Calu3 (cell line): Measurements from ENCODE around the gene SH2D4B. TPM values are rescaled to one million over a fixed set of nuclear protein-coding genes. Genes with fewer than 3 reads are reported as not detected.

Experiments
- BruUV-seq: library from RNA; stranded (reverse); fragments of 400-500 nt; replicated peaks from 2 replicates; lab custom pipeline; 2021; lab: Mats Ljungman, UMichigan
- CTCF ChIA-PET: fragments of 300-600 bp; sonication (Branson Sonifier 250); formaldehyde crosslinking; loops from one replicate; lab custom pipeline; 2022; ENCODE audit warnings: antibody characterized with exemption; lab: Charles Lee
- DNase-seq: peaks from one replicate; pipeline ENCODE4 v3.0.0; 2022
- H3K27ac Mint-ChIP-seq: one replicate; pipeline ENCODE4 v1.8.0; 2022; ENCODE audit warnings: mixed read lengths; ENCODE audit not compliant: unreplicated experiment
- H3K27me3 Mint-ChIP-seq: one replicate; pipeline ENCODE4 v1.8.0; 2022; ENCODE audit warnings: mixed read lengths; ENCODE audit not compliant: unreplicated experiment
- H3K36me3 Mint-ChIP-seq: one replicate; pipeline ENCODE4 v1.8.0; 2022; ENCODE audit warnings: mild to moderate bottlenecking, moderate library complexity, mixed read lengths; ENCODE audit not compliant: insufficient read depth, unreplicated experiment
- H3K4me1 Mint-ChIP-seq: one replicate; pipeline ENCODE4 v1.8.0; 2022; ENCODE audit warnings: mild to moderate bottlenecking, low read depth, mixed read lengths; ENCODE audit not compliant: unreplicated experiment
- H3K4me3 Mint-ChIP-seq: one replicate; pipeline ENCODE4 v1.8.0; 2022; ENCODE audit warnings: mild to moderate bottlenecking, low read depth, moderate library complexity, mixed read lengths; ENCODE audit not compliant: unreplicated experiment
- H3K9me3 Mint-ChIP-seq: one replicate; pipeline ENCODE4 v1.8.0; 2022; ENCODE audit warnings: low read depth, mixed read lengths; ENCODE audit not compliant: unreplicated experiment
- intact Hi-C: fragments of 100-400 bp; cut with micrococcal nuclease; formaldehyde crosslinking; loops from one replicate; pipeline ENCODE4 v1.10.0; 2022; ENCODE audit not compliant: unreplicated experiment
- total RNA-seq: library from RNA; stranded (reverse); gene quantifications from 2 replicates; pipeline ENCODE4 v1.2.3, GENCODE V29; 2022
- TF ChIP-seq, protein P1 (sequence below): fragments of 200-600 bp; IDR thresholded peaks from one replicate; pipeline ENCODE4 v1.8.0; 2022; ENCODE audit warnings: antibody characterized with exemption; ENCODE audit not compliant: unreplicated experiment

SH2D4B gene
- total RNA-seq, 1 experiment from 2014 or later: not detected

DNA sequence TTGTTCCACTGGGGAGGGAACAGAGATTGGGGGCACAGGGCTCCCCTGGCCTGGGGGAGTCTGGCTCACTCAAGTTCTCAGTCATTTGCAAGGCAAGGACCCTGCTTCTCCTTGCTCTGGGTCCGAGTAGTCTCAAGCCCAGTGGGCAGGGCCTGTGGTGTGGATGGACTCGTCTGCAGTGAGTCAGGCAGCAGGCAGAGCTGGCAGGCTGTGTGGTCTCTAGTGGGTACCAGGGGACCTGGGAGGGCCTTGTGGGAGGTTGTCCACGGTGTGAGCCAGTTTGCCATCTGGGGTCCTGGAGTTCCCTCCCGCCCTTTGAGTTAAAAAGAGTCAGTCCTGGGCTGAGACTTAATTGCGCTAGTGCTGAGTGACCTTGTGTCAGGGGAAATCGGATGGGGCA, 8.8 kb upstream of the SH2D4B start:
- H3K27ac Mint-ChIP-seq: no peak overlapping the region
- H3K27me3 Mint-ChIP-seq: no peaks in the 10 kb centered on the region
- H3K4me1 Mint-ChIP-seq: no peaks in the 10 kb centered on the region
- intact Hi-C loops: no loop called here
- peaks cover 7% of the 10 kb centered on the region for H3K36me3 Mint-ChIP-seq
- no peaks in the 10 kb centered on the region for H3K9me3 Mint-ChIP-seq
- H3K4me3 Mint-ChIP-seq: no peak overlapping the region
- CTCF ChIA-PET: no interaction called here
- BruUV-seq: no TSS peak
- no peak for DNase-seq
- TF ChIP-seq, protein P1, sequence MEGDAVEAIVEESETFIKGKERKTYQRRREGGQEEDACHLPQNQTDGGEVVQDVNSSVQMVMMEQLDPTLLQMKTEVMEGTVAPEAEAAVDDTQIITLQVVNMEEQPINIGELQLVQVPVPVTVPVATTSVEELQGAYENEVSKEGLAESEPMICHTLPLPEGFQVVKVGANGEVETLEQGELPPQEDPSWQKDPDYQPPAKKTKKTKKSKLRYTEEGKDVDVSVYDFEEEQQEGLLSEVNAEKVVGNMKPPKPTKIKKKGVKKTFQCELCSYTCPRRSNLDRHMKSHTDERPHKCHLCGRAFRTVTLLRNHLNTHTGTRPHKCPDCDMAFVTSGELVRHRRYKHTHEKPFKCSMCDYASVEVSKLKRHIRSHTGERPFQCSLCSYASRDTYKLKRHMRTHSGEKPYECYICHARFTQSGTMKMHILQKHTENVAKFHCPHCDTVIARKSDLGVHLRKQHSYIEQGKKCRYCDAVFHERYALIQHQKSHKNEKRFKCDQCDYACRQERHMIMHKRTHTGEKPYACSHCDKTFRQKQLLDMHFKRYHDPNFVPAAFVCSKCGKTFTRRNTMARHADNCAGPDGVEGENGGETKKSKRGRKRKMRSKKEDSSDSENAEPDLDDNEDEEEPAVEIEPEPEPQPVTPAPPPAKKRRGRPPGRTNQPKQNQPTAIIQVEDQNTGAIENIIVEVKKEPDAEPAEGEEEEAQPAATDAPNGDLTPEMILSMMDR: no peak

GRCh38 chr10:80529604-80530003, 8.1 kb upstream of the SH2D4B start:
- no peak overlapping the region for H3K4me3 Mint-ChIP-seq
- TF ChIP-seq, protein P1: no peak
- no peaks in the 10 kb centered on the region for H3K36me3 Mint-ChIP-seq
- no peak overlapping the region for H3K27ac Mint-ChIP-seq
- no peaks in the 10 kb centered on the region for H3K27me3 Mint-ChIP-seq
- intact Hi-C loops: loop anchor here (1.0 to 10.0 kb wide), 3 partner anchors 85 to 265 kb away; no protein-coding TSS in a partner anchor
- CTCF ChIA-PET: no interaction called here
- H3K9me3 Mint-ChIP-seq: no peaks in the 10 kb centered on the region
- BruUV-seq: no TSS peak
- no peak for DNase-seq
- H3K4me1 Mint-ChIP-seq: no peaks in the 10 kb centered on the region

GRCh38 chr10:80530251-80530650, 7.5 kb upstream of the SH2D4B start:
- no peaks in the 10 kb centered on the region for H3K27me3 Mint-ChIP-seq
- CTCF ChIA-PET: interaction anchor here (1.1 kb wide), 1 partner anchor 86 kb away, joined by 6 read pairs; no protein-coding TSS in a partner anchor

GRCh38 chr10:80530816-80531215, 6.9 kb upstream of the SH2D4B start:
- H3K27me3 Mint-ChIP-seq: no peaks in the 10 kb centered on the region
- DNase-seq: no peak
- peaks cover 5% of the 10 kb centered on the region for H3K4me1 Mint-ChIP-seq
- intact Hi-C loops: loop anchor here (1.0 to 10.0 kb wide), 3 partner anchors 87 to 266 kb away; no protein-coding TSS in a partner anchor
- peaks cover 5% of the 10 kb centered on the region for H3K36me3 Mint-ChIP-seq
- H3K9me3 Mint-ChIP-seq: no peaks in the 10 kb centered on the region
- H3K4me3 Mint-ChIP-seq: no peak overlapping the region
- TF ChIP-seq, protein P1: no peak
- CTCF ChIA-PET: interaction anchor here (1.1 kb wide), 1 partner anchor 86 kb away, joined by 6 read pairs; no protein-coding TSS in a partner anchor
- no peak overlapping the region for H3K27ac Mint-ChIP-seq
- BruUV-seq: no TSS peak

More at GRCh38 chr10:80530251-80530650, 7.5 kb upstream of the SH2D4B start:
- intact Hi-C loops: loop anchor here (1.0 to 10.0 kb wide), 3 partner anchors 86 to 265 kb away; no protein-coding TSS in a partner anchor
- TF ChIP-seq, protein P1: peak; percentile 72
- Mint-ChIP-seq H3K4me1 (no peaks in the 10 kb centered on the region), H3K4me3 (no peak overlapping the region), H3K27ac (no peak overlapping the region), H3K36me3 (no peaks in the 10 kb centered on the region), H3K9me3 (no peaks in the 10 kb centered on the region)
- no TSS peak for BruUV-seq
- DNase-seq: peak; percentile 77
